ENCODE data around the gene DDX25. TPM values are rescaled to one million over a fixed set of nuclear protein-coding genes. Genes with fewer than 3 reads are reported as not detected.

The DDX25 gene
- total RNA-seq, 2 experiments from 2014 or later: not detected

- Histone ChIP-seq H3K4me1 (ENCODE audit: insufficient read depth, low read length) (peaks cover 3% of the 10 kb centered on the region), H3K36me3 (ENCODE audit: insufficient read depth, low read length) (no peaks in the 10 kb centered on the region), H3K4me3 (ENCODE audit: low read length) (no peak overlapping the region), H3K27ac (ENCODE audit: low read depth in 1 of 2, low read length in 2 of 2) (no peak overlapping the region), H3K27me3 (ENCODE audit: control insufficient read depth in 1 of 2, insufficient read depth in 2 of 2, low read length in 2 of 2) (no peaks in the 10 kb centered on the region), H3K9me3 (ENCODE audit: control insufficient read depth in 1 of 2, insufficient read depth in 1 of 2, low read length in 2 of 2) (no peaks in the 10 kb centered on the region)
- intact Hi-C loops (cut with DNase I, micrococcal nuclease): no loop called here
- ChIA-PET POLR2A (no interaction called here), CTCF (no interaction called here)
- Mint-ChIP-seq H3K36me3 (ENCODE audit: low read depth) (peaks cover 2% of the 10 kb centered on the region), H3K27ac (no peak overlapping the region), H3K4me3 (no peak overlapping the region), H3K4me1 (ENCODE audit: low read depth) (peaks cover 6% of the 10 kb centered on the region), H3K9me3 (no peaks in the 10 kb centered on the region), H3K27me3 (no peaks in the 10 kb centered on the region)
- ATAC-seq (ENCODE audit: poor library complexity) (no peak), DNase-seq (no peak)
- TF ChIP-seq CTCF (IDR thresholded peaks at IDR 0.05): no peak
These were observed 52.3 kb downstream of the DDX25 start for GRCh38 chr11:125956391-125957134.

GRCh38 chr11:125957618-125958332 is 53.5 kb downstream of the DDX25 start:
- CTCF ChIA-PET: no interaction called here
- DNase-seq (no peak), ATAC-seq (ENCODE audit: poor library complexity) (no peak)
- Mint-ChIP-seq H3K27ac (no peak overlapping the region), H3K4me1 (ENCODE audit: low read depth) (peaks cover 6% of the 10 kb centered on the region), H3K27me3 (no peaks in the 10 kb centered on the region), H3K36me3 (ENCODE audit: low read depth) (peaks cover 11% of the 10 kb centered on the region), H3K4me3 (no peak overlapping the region), H3K9me3 (peaks cover 4% of the 10 kb centered on the region)
- no peak for TF ChIP-seq CTCF (IDR thresholded peaks at IDR 0.05)
- intact Hi-C loops (cut with DNase I, micrococcal nuclease): no loop called here
- H3K36me3 ChIP-seq (ENCODE audit: insufficient read depth, low read length): no peaks in the 10 kb centered on the region
- H3K9me3 ChIP-seq (ENCODE audit: control insufficient read depth in 1 of 2, insufficient read depth in 1 of 2, low read length in 2 of 2): peaks cover 0 to 4% of the 10 kb centered on the region in 2 experiments
- no peaks in the 10 kb centered on the region for H3K27me3 ChIP-seq (ENCODE audit: control insufficient read depth in 1 of 2, insufficient read depth in 2 of 2, low read length in 2 of 2)
- H3K4me1 ChIP-seq (ENCODE audit: insufficient read depth, low read length): peaks cover 3% of the 10 kb centered on the region
- H3K4me3 ChIP-seq (ENCODE audit: low read length): no peak overlapping the region
- no peak overlapping the region for H3K27ac ChIP-seq (ENCODE audit: low read depth in 1 of 2, low read length in 2 of 2)
- POLR2A ChIA-PET: no interaction called here

GRCh38 chr11:125958872-125959400 is 54.6 kb downstream of the DDX25 start:
- peaks cover 0 to 4% of the 10 kb centered on the region in 2 experiments for H3K9me3 ChIP-seq (ENCODE audit: control insufficient read depth in 1 of 2, insufficient read depth in 1 of 2, low read length in 2 of 2)
- peaks cover 3% of the 10 kb centered on the region for H3K4me1 ChIP-seq (ENCODE audit: insufficient read depth, low read length)
- ChIA-PET POLR2A (no interaction called here), CTCF (no interaction called here)
- ATAC-seq (ENCODE audit: poor library complexity) (no peak), DNase-seq (no peak)
- Mint-ChIP-seq H3K9me3 (peaks cover 5% of the 10 kb centered on the region), H3K27me3 (no peaks in the 10 kb centered on the region), H3K4me1 (ENCODE audit: low read depth) (peaks cover 6% of the 10 kb centered on the region), H3K36me3 (ENCODE audit: low read depth) (peaks cover 17% of the 10 kb centered on the region), H3K4me3 (no peak overlapping the region), H3K27ac (no peak overlapping the region)
- TF ChIP-seq CTCF (IDR thresholded peaks at IDR 0.05): no peak
- H3K36me3 ChIP-seq (ENCODE audit: insufficient read depth, low read length): no peaks in the 10 kb centered on the region
- no peak overlapping the region for H3K4me3 ChIP-seq (ENCODE audit: low read length)
- no peaks in the 10 kb centered on the region for H3K27me3 ChIP-seq (ENCODE audit: control insufficient read depth in 1 of 2, insufficient read depth in 2 of 2, low read length in 2 of 2)
- intact Hi-C loops (cut with DNase I, micrococcal nuclease): no loop called here
- no peak overlapping the region for H3K27ac ChIP-seq (ENCODE audit: low read depth in 1 of 2, low read length in 2 of 2)

All from CD4-positive, alpha-beta T cell (primary cell).